Measurements from ENCODE around the gene GNB5.

The GNB5 gene

GRCh38 chr15:52153900-52154895 lies 37.0 kb downstream of the GNB5 start:
- in situ Hi-C loops (cut with MboI; ENCODE audit: low sequenced_read_pairs), result no loop called here
- no peaks in the 10 kb centered on the region for H3K4me1 ChIP-seq
- no peaks in the 10 kb centered on the region; the same call in 1 of the 2 replicates for H3K36me3 ChIP-seq (replicated peaks)
- no peak for DNase-seq (ENCODE audit: low spot score in 2 of 2)
- no peaks in the 10 kb centered on the region for H3K27me3 ChIP-seq (ENCODE audit: low read depth)
- no peaks in the 10 kb centered on the region for H3K9me3 ChIP-seq
- H3K4me3 ChIP-seq, result no peak overlapping the region

- in situ Hi-C loops (cut with MboI; ENCODE audit: low sequenced_read_pairs), result no loop called here
- H3K27me3 ChIP-seq (ENCODE audit: low read depth), result no peaks in the 10 kb centered on the region
- no peak for DNase-seq (ENCODE audit: low spot score in 2 of 2)
- peaks cover 3% of the 10 kb centered on the region for H3K36me3 ChIP-seq (replicated peaks)
- no peaks in the 10 kb centered on the region for H3K4me1 ChIP-seq
- no peak overlapping the region for H3K4me3 ChIP-seq
- no peaks in the 10 kb centered on the region for H3K9me3 ChIP-seq
Measured at GRCh38 chr15:52151353-52151752, 39.8 kb downstream of the GNB5 start.

GRCh38 chr15:52150871-52151270 lies 40.3 kb downstream of the GNB5 start:
- Histone ChIP-seq H3K36me3 (replicated peaks) (peaks cover 3% of the 10 kb centered on the region), H3K4me3 (no peak overlapping the region), H3K4me1 (no peaks in the 10 kb centered on the region), H3K9me3 (no peaks in the 10 kb centered on the region), H3K27me3 (ENCODE audit: low read depth) (no peaks in the 10 kb centered on the region)
- in situ Hi-C loops (cut with MboI; ENCODE audit: low sequenced_read_pairs), result no loop called here
- DNase-seq (ENCODE audit: low spot score in 2 of 2), result no peak

GRCh38 chr15:52150043-52150825 lies 41.0 kb downstream of the GNB5 start:
- Histone ChIP-seq H3K4me1 (no peaks in the 10 kb centered on the region), H3K36me3 (replicated peaks) (peaks cover 3% of the 10 kb centered on the region), H3K9me3 (no peaks in the 10 kb centered on the region), H3K27me3 (ENCODE audit: low read depth) (no peaks in the 10 kb centered on the region), H3K4me3 (no peak overlapping the region)
- in situ Hi-C loops (cut with MboI; ENCODE audit: low sequenced_read_pairs), result no loop called here
- DNase-seq (ENCODE audit: low spot score in 2 of 2), result no peak

- no peak for DNase-seq (ENCODE audit: low spot score in 2 of 2)
- Histone ChIP-seq H3K27me3 (ENCODE audit: low read depth) (no peaks in the 10 kb centered on the region), H3K4me3 (no peak overlapping the region), H3K36me3 (replicated peaks) (peaks cover 3% of the 10 kb centered on the region), H3K4me1 (no peaks in the 10 kb centered on the region), H3K9me3 (no peaks in the 10 kb centered on the region)
- in situ Hi-C loops (cut with MboI; ENCODE audit: low sequenced_read_pairs), result no loop called here
Measured at GRCh38 chr15:52148403-52148802, 42.8 kb downstream of the GNB5 start.

- peaks cover 3% of the 10 kb centered on the region for H3K36me3 ChIP-seq (replicated peaks)
- no peak for DNase-seq (ENCODE audit: low spot score in 2 of 2)
- no peaks in the 10 kb centered on the region for H3K9me3 ChIP-seq
- no peaks in the 10 kb centered on the region for H3K27me3 ChIP-seq (ENCODE audit: low read depth)
- H3K4me3 ChIP-seq, result no peak overlapping the region
- H3K4me1 ChIP-seq, result no peaks in the 10 kb centered on the region
- in situ Hi-C loops (cut with MboI; ENCODE audit: low sequenced_read_pairs), result no loop called here
Measured at GRCh38 chr15:52146776-52147175, 44.4 kb downstream of the GNB5 start.

GRCh38 chr15:52146261-52146660 lies 44.9 kb downstream of the GNB5 start:
- H3K27me3 ChIP-seq (ENCODE audit: low read depth), result no peaks in the 10 kb centered on the region
- peaks cover 3% of the 10 kb centered on the region for H3K36me3 ChIP-seq (replicated peaks)
- H3K4me3 ChIP-seq, result no peak overlapping the region
- H3K4me1 ChIP-seq, result no peaks in the 10 kb centered on the region
- no peaks in the 10 kb centered on the region for H3K9me3 ChIP-seq
- no peak for DNase-seq (ENCODE audit: low spot score in 2 of 2)
- in situ Hi-C loops (cut with MboI; ENCODE audit: low sequenced_read_pairs), result no loop called here

GRCh38 chr15:52144656-52145178 lies 46.5 kb downstream of the GNB5 start:
- DNase-seq (ENCODE audit: low spot score in 2 of 2), result no peak
- H3K36me3 ChIP-seq (replicated peaks), result peaks cover 6% of the 10 kb centered on the region
- H3K27me3 ChIP-seq (ENCODE audit: low read depth), result no peaks in the 10 kb centered on the region
- in situ Hi-C loops (cut with MboI; ENCODE audit: low sequenced_read_pairs), result no loop called here
- H3K4me1 ChIP-seq, result no peaks in the 10 kb centered on the region
- H3K4me3 ChIP-seq, result no peak overlapping the region
- no peaks in the 10 kb centered on the region for H3K9me3 ChIP-seq

- H3K9me3 ChIP-seq, result no peaks in the 10 kb centered on the region
- in situ Hi-C loops (cut with MboI; ENCODE audit: low sequenced_read_pairs), result no loop called here
- no peaks in the 10 kb centered on the region for H3K27me3 ChIP-seq (ENCODE audit: low read depth)
- H3K4me3 ChIP-seq, result no peak overlapping the region
- no peaks in the 10 kb centered on the region for H3K4me1 ChIP-seq
- peaks cover 5% of the 10 kb centered on the region for H3K36me3 ChIP-seq (replicated peaks)
- DNase-seq (ENCODE audit: low spot score in 2 of 2), result no peak
Measured at GRCh38 chr15:52143873-52144272, 47.3 kb downstream of the GNB5 start.

- in situ Hi-C loops (cut with MboI; ENCODE audit: low sequenced_read_pairs), result no loop called here
- Histone ChIP-seq H3K4me3 (no peak overlapping the region), H3K27me3 (ENCODE audit: low read depth) (no peaks in the 10 kb centered on the region), H3K9me3 (no peaks in the 10 kb centered on the region), H3K36me3 (replicated peaks) (peaks cover 2% of the 10 kb centered on the region; the same call in 1 of the 2 replicates), H3K4me1 (no peaks in the 10 kb centered on the region)
- DNase-seq (ENCODE audit: low spot score in 2 of 2), result no peak
Measured at GRCh38 chr15:52140646-52141045, 50.5 kb downstream of the GNB5 start.

GRCh38 chr15:52139599-52140462 lies 51.4 kb downstream of the GNB5 start:
- H3K4me3 ChIP-seq, result no peak overlapping the region
- in situ Hi-C loops (cut with MboI; ENCODE audit: low sequenced_read_pairs), result no loop called here
- H3K4me1 ChIP-seq, result no peaks in the 10 kb centered on the region
- H3K9me3 ChIP-seq, result no peaks in the 10 kb centered on the region
- H3K36me3 ChIP-seq (replicated peaks), result peaks cover 2% of the 10 kb centered on the region; the same call in 1 of the 2 replicates
- no peaks in the 10 kb centered on the region for H3K27me3 ChIP-seq (ENCODE audit: low read depth)
- DNase-seq (ENCODE audit: low spot score in 2 of 2), result peak; percentile 38 to 87

- Histone ChIP-seq H3K4me1 (no peaks in the 10 kb centered on the region), H3K9me3 (no peaks in the 10 kb centered on the region), H3K27me3 (ENCODE audit: low read depth) (no peaks in the 10 kb centered on the region), H3K36me3 (replicated peaks) (peaks cover 2% of the 10 kb centered on the region; the same call in 1 of the 2 replicates), H3K4me3 (no peak overlapping the region)
- no peak for DNase-seq (ENCODE audit: low spot score in 2 of 2)
- in situ Hi-C loops (cut with MboI; ENCODE audit: low sequenced_read_pairs), result no loop called here
Measured at GRCh38 chr15:52137432-52138357, 53.5 kb downstream of the GNB5 start.

Measured in HAP-1 (cell line).